ENCODE measurements around the gene TCF7L2.
"Not testable (repeated sequence)": the region's sequence is repeated elsewhere in the genome, so short reads cannot be mapped to it uniquely, and the experiment has no call there.

The TCF7L2 gene

DNA sequence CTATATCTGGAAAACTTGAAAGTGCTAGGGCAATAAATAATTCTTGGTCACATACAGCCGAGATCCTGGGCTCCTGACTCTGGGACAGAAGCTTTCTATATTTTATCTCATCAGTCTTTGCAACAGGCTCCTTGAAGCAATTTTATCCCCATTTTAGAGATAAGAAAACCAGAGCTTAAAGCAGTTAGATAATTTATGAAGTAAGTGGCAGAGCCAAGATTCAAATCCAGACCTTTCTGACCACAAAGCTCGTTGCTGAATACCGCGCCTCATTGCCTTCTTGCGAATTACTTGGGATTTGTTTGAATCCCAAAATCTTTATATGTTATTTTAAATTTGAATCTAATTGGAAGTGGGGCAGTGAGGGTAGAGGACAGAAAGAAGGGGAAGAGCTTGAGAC lies 106.0 kb downstream of the TCF7L2 start:
- no peak for DNase-seq (ENCODE audit: low read depth)

GRCh38 chr10:113056441-113057021 lies 106.5 kb downstream of the TCF7L2 start:
- DNase-seq (ENCODE audit: low read depth), result peak; percentile 79

More for the DNA sequence above, 106.0 kb downstream of the TCF7L2 start:
- H3K4me3 ChIP-seq (ENCODE audit: low read depth, low read length), result no peak overlapping the region

GRCh38 chr10:113057948-113058522 lies 108.0 kb downstream of the TCF7L2 start:
- no peak for DNase-seq (ENCODE audit: low read depth)
- no peak overlapping the region for H3K4me3 ChIP-seq (ENCODE audit: low read depth, low read length)

More at GRCh38 chr10:113056441-113057021, 106.5 kb downstream of the TCF7L2 start:
- no peak overlapping the region for H3K4me3 ChIP-seq (ENCODE audit: low read depth, low read length)

GRCh38 chr10:113058523-113059370 lies 108.7 kb downstream of the TCF7L2 start:
- peak overlapping the region; percentile 25 for H3K4me3 ChIP-seq (ENCODE audit: low read depth, low read length)
- peak; percentile 73 for DNase-seq (ENCODE audit: low read depth)

DNA sequence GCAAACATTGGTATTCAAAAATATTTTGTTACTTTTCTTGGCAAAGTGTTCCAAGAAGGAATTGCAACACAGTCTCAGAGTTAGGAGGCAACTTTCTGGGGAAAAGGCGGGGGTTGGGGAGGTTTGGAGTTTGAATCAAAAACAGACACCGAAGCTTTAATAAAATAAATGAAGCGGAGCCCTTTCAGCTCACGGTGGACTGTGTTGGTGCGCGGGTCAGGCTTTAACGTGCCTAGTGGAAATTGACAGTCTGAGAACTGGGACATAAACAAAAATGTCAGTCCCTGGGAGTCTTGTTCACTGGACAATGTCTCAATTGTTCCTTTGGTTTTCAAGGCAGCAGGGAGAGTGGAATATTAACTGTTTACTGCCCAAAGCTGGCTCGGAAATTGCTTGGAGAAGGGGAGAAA lies 109.3 kb downstream of the TCF7L2 start:
- DNase-seq (ENCODE audit: low read depth), result peak; percentile 54
- H3K4me3 ChIP-seq (ENCODE audit: low read depth, low read length), result peak overlapping the region; percentile 25

DNA sequence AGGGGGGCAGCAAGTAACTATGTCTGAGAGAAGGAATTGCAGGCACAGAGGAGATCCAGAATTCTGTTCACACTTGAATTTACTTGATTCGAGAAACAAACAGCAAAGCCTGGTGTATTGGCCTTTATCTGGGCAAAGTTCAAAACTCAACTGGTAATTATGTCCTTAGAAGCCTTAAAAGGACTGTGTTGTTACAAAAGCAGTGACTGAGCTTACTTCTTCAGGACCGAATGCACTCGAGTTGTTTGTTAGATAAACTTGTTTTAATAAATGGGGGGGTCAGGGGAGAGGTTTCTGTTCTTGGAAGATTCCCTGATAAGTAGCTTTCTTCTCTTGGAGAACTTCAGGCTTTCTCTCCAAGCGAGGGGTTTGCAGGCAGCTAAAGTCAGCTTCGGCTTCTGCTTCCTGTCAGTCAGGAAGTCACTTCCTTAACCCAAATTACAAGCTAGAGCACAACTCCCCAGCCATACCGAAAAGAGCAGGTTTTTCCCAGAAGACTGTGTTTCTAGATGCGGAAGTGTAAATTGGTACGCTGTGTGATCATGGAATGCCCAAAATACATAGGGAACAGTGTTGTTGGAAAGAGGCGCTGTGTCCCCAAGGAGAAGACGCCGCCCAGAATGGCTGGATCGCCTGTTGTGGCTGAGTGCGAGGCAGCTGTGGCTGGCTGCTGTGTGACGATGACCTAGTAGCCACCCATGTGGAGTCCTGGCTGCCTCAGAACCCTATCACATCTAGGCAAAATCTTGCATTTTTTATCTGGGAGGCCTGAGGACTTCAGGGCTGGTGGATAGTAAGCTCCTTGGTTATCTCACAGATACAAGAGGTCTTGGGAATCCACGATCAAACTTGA lies 110.4 kb downstream of the TCF7L2 start:
- H3K4me3 ChIP-seq (ENCODE audit: low read depth, low read length), result no peak overlapping the region
- no peak for DNase-seq (ENCODE audit: low read depth)

- DNase-seq (ENCODE audit: low read depth), result no peak
- H3K4me3 ChIP-seq (ENCODE audit: low read depth, low read length), result no peak overlapping the region
Measured at GRCh38 chr10:113061054-113061430, 111.0 kb downstream of the TCF7L2 start.

DNA sequence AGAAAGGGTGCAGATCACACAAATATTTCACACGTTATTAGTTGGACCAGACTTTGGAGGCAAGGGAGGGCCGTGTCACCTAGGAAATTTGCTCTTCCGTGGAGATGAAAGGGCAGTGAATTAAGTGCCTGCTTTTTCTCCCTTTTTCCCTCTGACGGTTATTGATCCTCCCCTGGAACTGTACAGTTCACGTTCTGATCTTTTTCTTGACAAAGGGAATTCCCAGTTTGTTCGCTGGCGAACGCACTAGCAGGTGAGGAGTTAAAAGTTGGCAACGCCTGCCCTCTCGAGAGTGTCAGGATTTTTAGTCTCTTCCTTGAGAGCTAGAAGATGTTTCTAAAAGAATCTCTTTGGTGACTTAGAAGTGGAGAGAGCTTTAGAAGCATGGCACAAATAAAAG lies 111.5 kb downstream of the TCF7L2 start:
- DNase-seq (ENCODE audit: low read depth), result no peak
- no peak overlapping the region for H3K4me3 ChIP-seq (ENCODE audit: low read depth, low read length)

GRCh38 chr10:113063043-113063967 lies 113.3 kb downstream of the TCF7L2 start:
- no peak overlapping the region for H3K4me3 ChIP-seq (ENCODE audit: low read depth, low read length)
- no peak for DNase-seq (ENCODE audit: low read depth)

DNA sequence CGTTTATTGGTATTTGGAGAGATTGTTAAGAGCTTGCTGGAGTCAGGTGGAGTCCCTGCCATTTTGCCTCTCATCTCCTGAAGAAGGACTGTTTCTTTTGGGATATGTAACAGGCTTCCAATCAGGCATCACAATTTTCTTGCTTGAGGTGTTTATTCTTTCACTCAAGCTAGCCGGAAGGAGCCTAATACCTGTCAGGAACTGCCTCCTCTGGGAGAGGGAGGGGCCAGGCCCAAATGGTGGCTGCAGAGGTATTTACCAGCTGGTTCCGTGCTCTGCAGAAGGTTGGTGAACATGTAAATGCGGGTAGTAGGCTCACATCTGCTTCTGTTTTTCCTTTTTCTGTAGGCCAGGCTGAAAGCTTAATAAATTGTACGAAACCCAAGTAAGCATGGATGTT lies 114.0 kb downstream of the TCF7L2 start:
- DNase-seq (ENCODE audit: low read depth), result no peak
- no peak overlapping the region for H3K4me3 ChIP-seq (ENCODE audit: low read depth, low read length)

- H3K4me3 ChIP-seq (ENCODE audit: low read depth, low read length); DNase-seq (ENCODE audit: low read depth): not testable (repeated sequence)
Measured at GRCh38 chr10:113066120-113066519, 116.1 kb downstream of the TCF7L2 start.

- H3K4me3 ChIP-seq (ENCODE audit: low read depth, low read length), result no peak overlapping the region
- DNase-seq (ENCODE audit: low read depth), result no peak
Measured at GRCh38 chr10:113066561-113067312, 116.7 kb downstream of the TCF7L2 start.

DNA sequence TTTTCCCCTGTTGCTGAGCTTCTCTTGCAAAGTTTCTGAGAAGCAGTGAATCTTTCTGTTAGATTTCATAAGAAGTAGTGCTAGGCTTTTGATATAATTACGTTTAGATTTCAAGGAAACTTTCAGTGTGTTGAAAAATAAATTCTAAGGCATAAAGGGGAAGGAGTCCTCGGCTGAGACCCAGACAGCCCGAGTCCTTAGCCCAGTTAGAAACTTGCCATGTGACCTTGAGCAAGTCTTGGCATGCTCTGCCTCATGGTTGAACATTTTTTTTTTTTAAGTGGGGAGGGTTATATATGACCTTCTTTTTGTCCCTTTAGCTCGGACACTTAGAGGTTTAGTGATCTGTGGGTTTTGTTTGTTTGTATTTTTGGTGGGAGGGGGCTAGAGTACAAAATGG lies 117.5 kb downstream of the TCF7L2 start:
- H3K4me3 ChIP-seq (ENCODE audit: low read depth, low read length), result no peak overlapping the region
- no peak for DNase-seq (ENCODE audit: low read depth)

- no peak for DNase-seq (ENCODE audit: low read depth)
- H3K4me3 ChIP-seq (ENCODE audit: low read depth, low read length), result no peak overlapping the region
Measured at GRCh38 chr10:113068178-113068890, 118.3 kb downstream of the TCF7L2 start.

DNA sequence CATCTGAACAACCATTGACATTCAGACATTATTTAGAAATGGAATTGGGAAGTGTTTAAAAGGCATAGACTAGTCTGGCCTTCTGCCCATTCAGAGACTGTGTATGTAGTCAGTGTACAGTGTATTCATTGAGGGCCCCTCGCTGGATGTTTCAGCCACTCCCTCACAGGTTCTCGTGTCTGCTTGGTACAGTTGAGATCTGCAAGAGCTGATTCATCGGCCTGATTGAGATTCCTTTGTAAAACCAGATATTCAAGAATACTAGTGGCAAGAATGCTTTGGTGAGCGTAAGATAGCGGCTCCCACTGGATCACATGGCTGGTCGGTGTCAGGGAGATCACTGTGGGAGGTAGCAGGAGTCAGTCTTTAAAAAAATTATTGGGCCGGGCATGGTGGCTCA lies 119.5 kb downstream of the TCF7L2 start:
- H3K4me3 ChIP-seq (ENCODE audit: low read depth, low read length), result no peak overlapping the region
- no peak for DNase-seq (ENCODE audit: low read depth)

DNA sequence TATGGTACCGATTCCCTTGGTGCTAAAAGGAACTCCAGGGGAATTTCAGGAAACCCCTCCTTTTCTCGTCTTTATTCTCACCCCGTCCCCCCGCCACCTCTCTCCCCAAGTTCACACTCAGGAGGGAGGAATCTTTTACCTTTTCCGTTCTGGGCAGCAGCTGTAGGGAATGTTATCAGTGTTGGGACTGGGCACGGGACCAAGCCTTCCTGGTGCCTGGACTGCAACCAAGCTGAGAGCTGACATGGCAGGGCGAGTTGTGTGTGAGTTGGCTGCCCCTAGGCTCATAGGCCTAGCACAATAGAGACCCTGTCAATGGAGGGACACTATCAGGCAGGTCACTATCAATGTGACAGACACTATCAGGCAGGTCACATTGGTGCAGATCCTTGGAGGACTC lies 121.4 kb downstream of the TCF7L2 start:
- no peak for DNase-seq (ENCODE audit: low read depth)
- H3K4me3 ChIP-seq (ENCODE audit: low read depth, low read length), result no peak overlapping the region

- no peak overlapping the region for H3K4me3 ChIP-seq (ENCODE audit: low read depth, low read length)
- DNase-seq (ENCODE audit: low read depth), result peak; percentile 92
Measured at GRCh38 chr10:113073549-113074189, 123.6 kb downstream of the TCF7L2 start.

Data from skeletal muscle cell (primary cell).